SK-N-SH treated with all-trans-retinoic acid at 6 μM for 48 hours (cell line): Measurements from ENCODE around the gene SLX4IP.

Experiments used
- ATAC-seq: fragments of 200-7000 bp; cut with Tn5 transposase; 3 replicates; pipeline ENCODE4 v1.9.1; 2020; ENCODE audit warnings: mild to moderate bottlenecking, moderate library complexity
- ARNTL ChIP-seq: fragments of 450-650 bp; formaldehyde crosslinking; IDR thresholded peaks from 2 replicates; pipeline ENCODE4 v1.5.0; 2020; ENCODE audit warnings: low read depth, mild to moderate bottlenecking, moderate library complexity, borderline replicate concordance
- BACH2 ChIP-seq: fragments of 250-450 bp; sonication (Bioruptor Pico); IDR thresholded peaks from 2 replicates; pipeline ENCODE4 v1.9.0; 2021; ENCODE audit warnings: mild to moderate bottlenecking, borderline replicate concordance
- CSDC2 ChIP-seq: fragments of 250-450 bp; sonication (Bioruptor Pico); IDR thresholded peaks from 2 replicates; pipeline ENCODE4 v1.5.0; 2020; ENCODE audit warnings: mild to moderate bottlenecking, moderate library complexity
- ESRRG ChIP-seq: fragments of 250-450 bp; sonication (Bioruptor Pico); IDR thresholded peaks from 2 replicates; pipeline ENCODE4 v1.6.1; 2021; ENCODE audit warnings: mild to moderate bottlenecking
- GLIS3 ChIP-seq: fragments of 250-450 bp; sonication (Bioruptor Pico); IDR thresholded peaks from 2 replicates; pipeline ENCODE4 v1.5.0; 2020; ENCODE audit warnings: mild to moderate bottlenecking, moderate library complexity
- ISL1 ChIP-seq: fragments of 250-450 bp; sonication (Bioruptor Pico); IDR thresholded peaks from 2 replicates; pipeline ENCODE4 v2.1.2; 2022; ENCODE audit warnings: mild to moderate bottlenecking, moderate library complexity
- OSR1 ChIP-seq: fragments of 250-450 bp; sonication (Bioruptor Pico); IDR thresholded peaks from 2 replicates; pipeline ENCODE4 v1.8.0; 2022; ENCODE audit warnings: moderate library complexity, mild to moderate bottlenecking, inconsistent platforms
- PPARA ChIP-seq: fragments of 250-450 bp; sonication (Bioruptor Pico); IDR thresholded peaks from 2 replicates; pipeline ENCODE4 v1.5.0; 2020; ENCODE audit warnings: mild to moderate bottlenecking, borderline replicate concordance
- RARB ChIP-seq: fragments of 250-450 bp; sonication (Bioruptor Pico); IDR thresholded peaks from 2 replicates; pipeline ENCODE4 v1.8.0; 2021; ENCODE audit warnings: mild to moderate bottlenecking, moderate library complexity
- SNAI2 ChIP-seq: fragments of 250-450 bp; sonication (Bioruptor Pico); IDR thresholded peaks from 2 replicates; pipeline ENCODE4 v1.5.0; 2020; ENCODE audit warnings: mild to moderate bottlenecking, moderate library complexity
- TOX ChIP-seq: fragments of 250-450 bp; sonication (Bioruptor Pico); IDR thresholded peaks from 2 replicates; pipeline ENCODE4 v1.8.0; 2021; ENCODE audit warnings: mild to moderate bottlenecking, moderate library complexity, borderline replicate concordance
- ZFP3 ChIP-seq: fragments of 250-450 bp; sonication (Bioruptor Pico); IDR thresholded peaks from 2 replicates; pipeline ENCODE4 v1.5.0; 2020; ENCODE audit warnings: mild to moderate bottlenecking, moderate library complexity
- ZNF565 ChIP-seq: fragments of 450-650 bp; formaldehyde crosslinking; conservative IDR thresholded peaks from 2 replicates; pipeline ENCODE4 v1.5.0; 2020; ENCODE audit warnings: low read depth, mild to moderate bottlenecking, moderate library complexity
- ZNF70 ChIP-seq: fragments of 450-650 bp; formaldehyde crosslinking; IDR thresholded peaks from 2 replicates; pipeline ENCODE4 v1.5.0; 2020; ENCODE audit warnings: mild to moderate bottlenecking, moderate library complexity
- ZNF8 ChIP-seq: fragments of 450-650 bp; formaldehyde crosslinking; IDR thresholded peaks from 2 replicates; pipeline ENCODE4 v1.5.0; 2020; ENCODE audit warnings: mild to moderate bottlenecking, moderate library complexity
- TF ChIP-seq, protein P1 (sequence below): fragments of 250-450 bp; sonication (Bioruptor Pico); IDR thresholded peaks from 2 replicates; pipeline ENCODE4 v1.5.1; 2021; ENCODE audit warnings: mild to moderate bottlenecking, moderate library complexity
- TF ChIP-seq, protein P2 (sequence below): fragments of 250-450 bp; sonication (Bioruptor Pico); IDR thresholded peaks from 2 replicates; pipeline ENCODE4 v1.8.0; 2021; ENCODE audit warnings: low read depth, mild to moderate bottlenecking, moderate library complexity, borderline replicate concordance
- TF ChIP-seq, protein P3 (sequence below): fragments of 250-450 bp; sonication (Bioruptor Pico); IDR thresholded peaks from 2 replicates; pipeline ENCODE4 v1.5.0; 2020; ENCODE audit warnings: mild to moderate bottlenecking, moderate library complexity
- TF ChIP-seq, protein P4 (sequence below): fragments of 250-450 bp; sonication (Bioruptor Pico); IDR thresholded peaks from 2 replicates; pipeline ENCODE4 v1.5.1; 2020; ENCODE audit warnings: low read depth, mild to moderate bottlenecking, moderate library complexity

SLX4IP gene

DNA sequence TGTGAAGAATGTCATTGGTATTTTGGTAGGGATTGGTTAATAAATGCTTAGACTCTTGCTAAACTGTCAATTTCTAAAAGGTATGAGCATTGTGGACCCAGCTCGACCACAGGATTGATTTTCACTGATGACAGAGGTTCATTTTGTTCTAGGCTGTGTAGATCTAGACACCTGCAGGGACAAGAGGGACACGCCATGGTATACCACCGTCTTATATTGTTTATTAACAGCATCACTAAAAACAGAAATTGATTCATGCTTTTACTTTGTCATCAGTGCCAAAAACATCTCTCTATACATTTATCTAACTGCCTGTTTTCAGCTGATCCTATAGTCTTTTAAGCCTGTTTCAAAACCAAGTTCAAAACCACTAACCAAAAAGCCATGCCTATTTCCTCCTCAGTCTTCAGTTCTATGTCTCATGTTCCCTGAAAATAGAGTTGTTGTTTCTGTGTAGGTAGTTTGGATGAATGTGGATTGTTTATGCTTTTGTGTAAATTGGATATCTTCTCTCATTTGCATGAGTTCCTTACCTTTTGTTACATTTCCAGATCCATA is 128.9 kb downstream of the SLX4IP start:
- TF ChIP-seq ESRRG (CRISPR knock-in tag) (no peak), TOX (CRISPR knock-in tag) (no peak), ZNF8 (CRISPR knock-in tag) (no peak), ZNF70 (CRISPR knock-in tag) (no peak), RARB (no peak), PPARA (CRISPR knock-in tag) (no peak), ISL1 (no peak), BACH2 (CRISPR knock-in tag) (no peak), ZNF565 (CRISPR knock-in tag) (no peak), ZFP3 (no peak)
- TF ChIP-seq, protein P1, sequence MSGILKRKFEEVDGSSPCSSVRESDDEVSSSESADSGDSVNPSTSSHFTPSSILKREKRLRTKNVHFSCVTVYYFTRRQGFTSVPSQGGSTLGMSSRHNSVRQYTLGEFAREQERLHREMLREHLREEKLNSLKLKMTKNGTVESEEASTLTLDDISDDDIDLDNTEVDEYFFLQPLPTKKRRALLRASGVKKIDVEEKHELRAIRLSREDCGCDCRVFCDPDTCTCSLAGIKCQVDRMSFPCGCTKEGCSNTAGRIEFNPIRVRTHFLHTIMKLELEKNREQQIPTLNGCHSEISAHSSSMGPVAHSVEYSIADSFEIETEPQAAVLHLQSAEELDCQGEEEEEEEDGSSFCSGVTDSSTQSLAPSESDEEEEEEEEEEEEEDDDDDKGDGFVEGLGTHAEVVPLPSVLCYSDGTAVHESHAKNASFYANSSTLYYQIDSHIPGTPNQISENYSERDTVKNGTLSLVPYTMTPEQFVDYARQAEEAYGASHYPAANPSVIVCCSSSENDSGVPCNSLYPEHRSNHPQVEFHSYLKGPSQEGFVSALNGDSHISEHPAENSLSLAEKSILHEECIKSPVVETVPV, result no peak
- ATAC-seq, result no peak

DNA sequence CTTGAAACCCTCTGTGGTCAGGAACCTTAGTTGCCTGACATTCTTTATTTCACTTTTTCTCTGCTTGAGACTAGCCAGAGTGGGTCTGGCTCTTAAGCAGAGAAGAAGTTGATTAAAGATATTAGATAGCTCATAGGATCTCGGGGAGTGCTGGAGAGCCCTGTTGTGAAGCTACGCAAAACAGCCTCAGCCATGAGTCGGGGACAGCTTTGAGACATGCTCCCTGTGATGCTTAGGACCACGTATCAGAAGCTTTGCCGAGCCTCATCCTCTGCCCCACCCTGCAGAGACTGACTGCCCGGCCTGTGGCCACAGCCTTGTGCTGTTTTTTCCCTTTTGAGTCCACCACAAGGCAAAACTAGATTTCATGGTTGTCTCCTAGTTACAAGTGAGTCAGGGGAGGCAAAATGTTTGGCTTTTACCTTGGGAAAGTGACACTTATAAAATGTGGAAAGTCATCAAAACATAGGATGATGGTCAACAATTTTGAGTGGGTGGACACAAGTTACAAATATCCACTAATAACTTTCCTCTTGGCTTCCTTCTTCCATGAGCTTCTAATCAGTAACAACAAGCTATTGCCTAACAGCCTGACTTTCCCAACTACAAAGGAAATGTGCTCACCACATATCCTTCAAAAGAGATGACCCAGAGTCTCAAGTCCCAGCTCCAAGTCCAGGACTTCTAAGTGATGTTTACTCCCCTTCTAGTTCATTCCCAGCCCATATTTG is 130.3 kb downstream of the SLX4IP start:
- ATAC-seq, result no peak

DNA sequence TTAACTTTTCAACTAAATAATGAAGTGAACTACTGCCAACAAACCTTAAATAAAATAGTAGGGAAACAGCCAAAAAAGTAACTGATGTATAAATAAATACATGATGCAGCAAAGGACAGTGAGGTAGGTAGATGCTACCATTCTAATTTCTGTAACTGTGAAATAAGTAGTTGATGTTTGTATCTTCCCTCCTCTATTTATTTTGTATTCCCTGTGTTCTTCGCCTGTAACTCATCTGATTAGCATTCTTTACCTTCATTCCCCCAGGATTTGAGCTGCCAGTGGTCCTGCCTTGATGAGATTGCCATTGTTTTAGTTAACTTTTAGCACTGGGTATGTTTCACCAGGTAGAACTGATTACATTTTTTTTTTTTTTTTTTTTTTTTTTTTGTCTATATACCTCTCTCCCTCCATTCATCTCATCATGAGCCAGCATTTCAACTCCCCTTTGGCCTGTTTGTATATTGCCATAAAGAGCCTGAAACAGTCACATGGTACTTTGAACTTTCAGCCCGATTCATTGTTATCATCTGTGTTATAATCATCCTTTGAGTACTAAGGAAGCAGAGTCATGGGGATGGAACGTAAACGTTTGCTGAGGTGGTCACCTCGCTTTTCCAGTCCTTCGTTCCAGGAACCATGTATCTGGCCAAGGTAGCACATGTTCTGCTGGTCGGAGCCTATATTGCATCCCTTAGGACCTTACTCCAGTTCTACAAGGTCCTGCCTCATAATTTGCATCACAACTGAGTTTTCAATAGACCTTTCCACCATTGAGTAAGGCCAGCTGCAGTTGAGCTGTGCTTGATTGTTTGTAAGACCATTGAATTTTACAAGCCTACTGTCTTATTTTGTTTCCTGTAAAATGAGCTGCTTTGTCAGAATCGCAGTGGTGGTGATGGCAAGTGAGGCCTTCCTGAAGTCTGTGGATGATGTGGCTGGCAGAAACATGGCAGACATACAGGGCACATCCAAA is 131.1 kb downstream of the SLX4IP start:
- no peak for ATAC-seq
- no peak for TF ChIP-seq ARNTL (CRISPR knock-in tag)
- no peak for TF ChIP-seq CSDC2 (CRISPR knock-in tag)

More for the DNA sequence above, 130.3 kb downstream of the SLX4IP start:
- TF ChIP-seq ZNF8 (CRISPR knock-in tag) (no peak), SNAI2 (no peak), ARNTL (CRISPR knock-in tag) (no peak), TOX (CRISPR knock-in tag) (no peak), ZNF70 (CRISPR knock-in tag) (no peak), ESRRG (CRISPR knock-in tag) (no peak)

DNA sequence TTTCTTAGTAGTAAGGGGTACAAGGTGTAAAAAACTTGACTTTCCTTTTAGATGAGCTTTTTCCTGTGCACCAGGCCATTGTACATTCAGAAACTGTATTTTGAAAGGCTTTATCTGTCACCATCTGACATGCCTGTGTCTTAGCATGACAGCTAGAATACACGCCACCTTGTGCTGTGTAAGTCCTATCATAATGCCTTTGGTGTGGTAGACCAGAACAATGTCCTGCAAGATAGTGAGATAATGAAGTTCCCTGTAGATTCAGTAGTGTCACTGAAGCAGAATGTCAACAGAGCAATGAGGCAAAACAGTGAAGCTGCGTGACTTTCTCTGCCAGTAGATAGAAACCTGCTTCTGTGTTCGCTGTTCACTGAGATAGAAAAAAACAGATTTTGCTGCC is 132.9 kb downstream of the SLX4IP start:
- ATAC-seq, result no peak
- TF ChIP-seq ESRRG (CRISPR knock-in tag) (no peak), GLIS3 (CRISPR knock-in tag) (no peak), ZNF565 (CRISPR knock-in tag) (no peak), ISL1 (no peak), TOX (CRISPR knock-in tag) (no peak), BACH2 (CRISPR knock-in tag) (no peak), OSR1 (CRISPR knock-in tag) (no peak), ZFP3 (no peak), ZNF70 (CRISPR knock-in tag) (no peak), SNAI2 (no peak)
- TF ChIP-seq, protein P2, sequence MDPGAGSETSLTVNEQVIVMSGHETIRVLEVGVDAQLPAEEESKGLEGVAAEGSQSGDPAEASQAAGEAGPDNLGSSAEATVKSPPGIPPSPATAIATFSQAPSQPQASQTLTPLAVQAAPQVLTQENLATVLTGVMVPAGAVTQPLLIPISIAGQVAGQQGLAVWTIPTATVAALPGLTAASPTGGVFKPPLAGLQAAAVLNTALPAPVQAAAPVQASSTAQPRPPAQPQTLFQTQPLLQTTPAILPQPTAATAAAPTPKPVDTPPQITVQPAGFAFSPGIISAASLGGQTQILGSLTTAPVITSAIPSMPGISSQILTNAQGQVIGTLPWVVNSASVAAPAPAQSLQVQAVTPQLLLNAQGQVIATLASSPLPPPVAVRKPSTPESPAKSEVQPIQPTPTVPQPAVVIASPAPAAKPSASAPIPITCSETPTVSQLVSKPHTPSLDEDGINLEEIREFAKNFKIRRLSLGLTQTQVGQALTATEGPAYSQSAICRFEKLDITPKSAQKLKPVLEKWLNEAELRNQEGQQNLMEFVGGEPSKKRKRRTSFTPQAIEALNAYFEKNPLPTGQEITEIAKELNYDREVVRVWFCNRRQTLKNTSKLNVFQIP (CRISPR knock-in tag), result no peak
- TF ChIP-seq, protein P3, sequence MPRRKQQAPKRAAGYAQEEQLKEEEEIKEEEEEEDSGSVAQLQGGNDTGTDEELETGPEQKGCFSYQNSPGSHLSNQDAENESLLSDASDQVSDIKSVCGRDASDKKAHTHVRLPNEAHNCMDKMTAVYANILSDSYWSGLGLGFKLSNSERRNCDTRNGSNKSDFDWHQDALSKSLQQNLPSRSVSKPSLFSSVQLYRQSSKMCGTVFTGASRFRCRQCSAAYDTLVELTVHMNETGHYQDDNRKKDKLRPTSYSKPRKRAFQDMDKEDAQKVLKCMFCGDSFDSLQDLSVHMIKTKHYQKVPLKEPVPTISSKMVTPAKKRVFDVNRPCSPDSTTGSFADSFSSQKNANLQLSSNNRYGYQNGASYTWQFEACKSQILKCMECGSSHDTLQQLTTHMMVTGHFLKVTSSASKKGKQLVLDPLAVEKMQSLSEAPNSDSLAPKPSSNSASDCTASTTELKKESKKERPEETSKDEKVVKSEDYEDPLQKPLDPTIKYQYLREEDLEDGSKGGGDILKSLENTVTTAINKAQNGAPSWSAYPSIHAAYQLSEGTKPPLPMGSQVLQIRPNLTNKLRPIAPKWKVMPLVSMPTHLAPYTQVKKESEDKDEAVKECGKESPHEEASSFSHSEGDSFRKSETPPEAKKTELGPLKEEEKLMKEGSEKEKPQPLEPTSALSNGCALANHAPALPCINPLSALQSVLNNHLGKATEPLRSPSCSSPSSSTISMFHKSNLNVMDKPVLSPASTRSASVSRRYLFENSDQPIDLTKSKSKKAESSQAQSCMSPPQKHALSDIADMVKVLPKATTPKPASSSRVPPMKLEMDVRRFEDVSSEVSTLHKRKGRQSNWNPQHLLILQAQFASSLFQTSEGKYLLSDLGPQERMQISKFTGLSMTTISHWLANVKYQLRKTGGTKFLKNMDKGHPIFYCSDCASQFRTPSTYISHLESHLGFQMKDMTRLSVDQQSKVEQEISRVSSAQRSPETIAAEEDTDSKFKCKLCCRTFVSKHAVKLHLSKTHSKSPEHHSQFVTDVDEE, result no peak
- TF ChIP-seq, protein P1, result no peak
- TF ChIP-seq, protein P4, sequence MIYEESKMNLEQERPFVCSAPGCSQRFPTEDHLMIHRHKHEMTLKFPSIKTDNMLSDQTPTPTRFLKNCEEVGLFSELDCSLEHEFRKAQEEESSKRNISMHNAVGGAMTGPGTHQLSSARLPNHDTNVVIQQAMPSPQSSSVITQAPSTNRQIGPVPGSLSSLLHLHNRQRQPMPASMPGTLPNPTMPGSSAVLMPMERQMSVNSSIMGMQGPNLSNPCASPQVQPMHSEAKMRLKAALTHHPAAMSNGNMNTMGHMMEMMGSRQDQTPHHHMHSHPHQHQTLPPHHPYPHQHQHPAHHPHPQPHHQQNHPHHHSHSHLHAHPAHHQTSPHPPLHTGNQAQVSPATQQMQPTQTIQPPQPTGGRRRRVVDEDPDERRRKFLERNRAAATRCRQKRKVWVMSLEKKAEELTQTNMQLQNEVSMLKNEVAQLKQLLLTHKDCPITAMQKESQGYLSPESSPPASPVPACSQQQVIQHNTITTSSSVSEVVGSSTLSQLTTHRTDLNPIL (CRISPR knock-in tag), result no peak
